AG04450 (cell line): ENCODE data around the gene BRIP1. TPM values are rescaled to one million over a fixed set of nuclear protein-coding genes. Genes with fewer than 3 reads are reported as not detected.

Source experiments
- CTCF ChIA-PET: fragments of 300-600, 350-600 bp; formaldehyde crosslinking; extraction: SDS; loops from one replicate; lab custom pipeline; 2022; ENCODE audit warnings: antibody characterized with exemption, inconsistent platforms; lab: Charles Lee
- POLR2A ChIA-PET: fragments of 350-600 bp; formaldehyde crosslinking; extraction: SDS; loops from one replicate; lab custom pipeline; 2021; ENCODE audit warnings: antibody characterized with exemption, inconsistent platforms; lab: Yijun Ruan, JAX
- DNase-seq: peaks from one replicate; pipeline ENCODE4 v3.0.0-alpha.2; 2011; ENCODE audit warnings: low read depth, low spot score
- H3K27ac ChIP-seq: one replicate; pipeline ENCODE4 v1.5.1; 2012; ENCODE audit warnings: low read depth, low read length, control low read depth
- H3K27me3 ChIP-seq: one replicate; pipeline ENCODE4 v1.6.0; 2012; ENCODE audit warnings: low read length; ENCODE audit not compliant: control insufficient read depth, insufficient read depth
- H3K4me3 ChIP-seq: 2 replicates; pipeline ENCODE4 v1.5.1; 2011; ENCODE audit warnings: mild to moderate bottlenecking, low read depth, low read length, control low read depth
- H3K9me3 ChIP-seq: 2 replicates; pipeline ENCODE4 v1.5.1; 2012; ENCODE audit warnings: low read length; ENCODE audit not compliant: control insufficient read depth, insufficient read depth
- polyA plus RNA-seq: library from polyadenylated mRNA; depleted of rRNA; stranded (reverse); fragments of >200 nt; gene quantifications from 2 replicates; pipeline ENCODE4 v1.2.3, GENCODE V29; 2011
- TF ChIP-seq, protein P1 (sequence below): IDR thresholded peaks from 2 replicates; pipeline ENCODE4 v1.5.1; 2011; ENCODE audit warnings: low read depth, low read length, control low read depth, inconsistent platforms

Gene BRIP1
- polyA plus RNA-seq, 1 experiment = 5.0 TPM

- Histone ChIP-seq H3K27me3 (no peaks in the 10 kb centered on the region), H3K27ac (no peak overlapping the region), H3K9me3 (peaks cover 3% of the 10 kb centered on the region; the same call in 1 of the 2 replicates), H3K4me3 (no peak overlapping the region)
- TF ChIP-seq, protein P1, sequence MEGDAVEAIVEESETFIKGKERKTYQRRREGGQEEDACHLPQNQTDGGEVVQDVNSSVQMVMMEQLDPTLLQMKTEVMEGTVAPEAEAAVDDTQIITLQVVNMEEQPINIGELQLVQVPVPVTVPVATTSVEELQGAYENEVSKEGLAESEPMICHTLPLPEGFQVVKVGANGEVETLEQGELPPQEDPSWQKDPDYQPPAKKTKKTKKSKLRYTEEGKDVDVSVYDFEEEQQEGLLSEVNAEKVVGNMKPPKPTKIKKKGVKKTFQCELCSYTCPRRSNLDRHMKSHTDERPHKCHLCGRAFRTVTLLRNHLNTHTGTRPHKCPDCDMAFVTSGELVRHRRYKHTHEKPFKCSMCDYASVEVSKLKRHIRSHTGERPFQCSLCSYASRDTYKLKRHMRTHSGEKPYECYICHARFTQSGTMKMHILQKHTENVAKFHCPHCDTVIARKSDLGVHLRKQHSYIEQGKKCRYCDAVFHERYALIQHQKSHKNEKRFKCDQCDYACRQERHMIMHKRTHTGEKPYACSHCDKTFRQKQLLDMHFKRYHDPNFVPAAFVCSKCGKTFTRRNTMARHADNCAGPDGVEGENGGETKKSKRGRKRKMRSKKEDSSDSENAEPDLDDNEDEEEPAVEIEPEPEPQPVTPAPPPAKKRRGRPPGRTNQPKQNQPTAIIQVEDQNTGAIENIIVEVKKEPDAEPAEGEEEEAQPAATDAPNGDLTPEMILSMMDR = no peak
- ChIA-PET POLR2A (no interaction called here), CTCF (interaction anchor here (1.1 kb wide), 1 partner anchor 21 kb away, joined by 3 read pairs; no protein-coding TSS in a partner anchor)
- no peak for DNase-seq
Measured at GRCh38 chr17:61815863-61816503, 47.3 kb downstream of the BRIP1 start.

DNA sequence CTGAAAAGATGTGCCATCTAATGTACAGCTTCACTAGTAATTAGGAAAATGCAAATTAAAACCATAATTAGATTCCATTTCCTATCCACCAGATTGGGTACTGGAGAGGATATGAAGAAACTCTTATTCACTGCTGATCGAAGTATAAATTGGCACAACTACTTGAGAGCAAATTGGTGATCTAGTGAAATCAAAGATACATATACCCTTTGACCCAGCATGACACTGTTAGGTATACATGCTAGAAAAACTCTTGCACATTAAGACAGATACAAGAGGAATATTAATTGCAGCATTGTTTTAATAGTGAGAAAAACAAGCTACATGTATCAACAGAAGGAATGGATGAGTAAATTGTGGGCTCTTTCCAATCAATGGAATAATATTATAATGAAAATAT lies 48.8 kb downstream of the BRIP1 start:
- POLR2A ChIA-PET = no interaction called here
- H3K27me3 ChIP-seq = no peaks in the 10 kb centered on the region
- no peak overlapping the region for H3K4me3 ChIP-seq
- DNase-seq = no peak
- CTCF ChIA-PET = interaction anchor here (2.1 kb wide), 1 partner anchor 23 kb away, joined by 9 read pairs; no protein-coding TSS in a partner anchor
- H3K27ac ChIP-seq = no peak overlapping the region
- TF ChIP-seq, protein P1 = no peak
- H3K9me3 ChIP-seq = no peaks in the 10 kb centered on the region

DNA sequence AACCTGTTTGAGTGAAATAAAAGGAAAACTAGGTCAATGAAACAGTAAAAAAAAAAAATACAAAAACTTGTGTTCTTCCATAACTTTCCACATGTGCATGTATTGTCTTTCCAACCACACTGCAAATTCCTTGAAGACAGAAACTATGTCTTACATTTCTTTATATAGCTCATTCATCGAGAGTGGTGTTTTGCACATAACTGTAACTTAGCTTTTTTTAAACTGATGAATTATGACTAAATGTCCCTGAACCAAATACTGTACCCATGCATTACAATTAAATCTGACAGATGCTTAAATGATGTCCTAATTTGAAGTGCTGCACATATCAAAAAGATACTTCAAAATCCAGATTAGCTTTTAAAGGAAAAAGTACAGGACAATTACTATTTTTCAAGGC lies 50.1 kb downstream of the BRIP1 start:
- TF ChIP-seq, protein P1 = no peak
- DNase-seq = no peak
- Histone ChIP-seq H3K4me3 (no peak overlapping the region), H3K27me3 (no peaks in the 10 kb centered on the region), H3K9me3 (no peaks in the 10 kb centered on the region), H3K27ac (no peak overlapping the region)
- ChIA-PET CTCF (interaction anchor here (2.1 kb wide), 1 partner anchor 24 kb away, joined by 9 read pairs; no protein-coding TSS in a partner anchor), POLR2A (no interaction called here)

DNA sequence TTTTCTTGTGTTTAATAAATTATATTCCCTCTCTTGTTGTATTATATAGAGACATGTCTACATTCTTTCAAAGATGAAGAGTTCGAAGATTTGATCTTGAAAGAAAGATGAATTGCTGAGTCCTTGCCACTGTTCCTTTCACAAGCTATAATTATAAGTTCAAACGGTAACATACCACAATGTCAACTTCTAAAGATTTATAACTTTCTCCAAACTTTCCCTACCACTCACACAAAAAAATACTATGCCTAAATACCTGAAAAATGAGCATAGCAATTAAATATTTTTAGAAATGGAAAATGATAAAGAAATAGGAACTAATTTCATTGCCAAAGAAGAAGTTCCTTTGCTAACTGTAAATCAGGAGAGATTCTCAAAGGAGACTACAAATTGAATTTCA lies 50.6 kb downstream of the BRIP1 start:
- CTCF ChIA-PET = interaction anchor here (2.1 kb wide), 1 partner anchor 24 kb away, joined by 9 read pairs; no protein-coding TSS in a partner anchor

More for the DNA sequence above, 50.6 kb downstream of the BRIP1 start:
- Histone ChIP-seq H3K9me3 (no peaks in the 10 kb centered on the region), H3K4me3 (no peak overlapping the region), H3K27me3 (no peaks in the 10 kb centered on the region), H3K27ac (no peak overlapping the region)
- POLR2A ChIA-PET = no interaction called here
- no peak for DNase-seq
- TF ChIP-seq, protein P1 = no peak
